GM18505 (cell line): ENCODE measurements around the gene MYPN.

Experiments used
- ATAC-seq: cut with Tn5 transposase; IDR thresholded peaks from one replicate; pipeline ENCODE4 v1.9.1; 2021; ENCODE audit not compliant: unreplicated experiment
- POLR2A ChIP-seq: IDR thresholded peaks from 4 replicates; pipeline ENCODE4 v1.6.1; 2011; ENCODE audit warnings: borderline replicate concordance; ENCODE audit not compliant: insufficient read depth, insufficient read length; ENCODE audit errors: extremely low read depth

The MYPN gene

DNA sequence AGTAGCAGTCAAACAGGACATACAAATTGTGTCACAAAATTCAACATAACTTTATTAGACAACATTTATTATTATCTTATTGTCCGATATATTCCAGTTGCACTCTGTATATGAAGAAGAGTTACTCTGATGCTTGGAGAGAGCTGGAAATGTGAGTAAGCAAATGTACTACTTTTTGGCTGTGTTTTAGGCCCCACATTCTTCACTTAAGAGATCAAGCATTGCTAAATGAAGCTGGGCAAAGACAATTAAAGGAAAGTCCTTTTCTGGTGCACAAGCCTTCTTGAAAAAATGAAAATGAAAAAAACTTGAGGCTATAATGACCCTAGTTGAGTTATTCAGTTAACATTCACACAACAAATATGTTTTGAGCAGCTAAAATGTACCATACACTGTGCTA, 26.1 kb downstream of the MYPN start:
- ATAC-seq = no peak
- no peak for TF ChIP-seq POLR2A

DNA sequence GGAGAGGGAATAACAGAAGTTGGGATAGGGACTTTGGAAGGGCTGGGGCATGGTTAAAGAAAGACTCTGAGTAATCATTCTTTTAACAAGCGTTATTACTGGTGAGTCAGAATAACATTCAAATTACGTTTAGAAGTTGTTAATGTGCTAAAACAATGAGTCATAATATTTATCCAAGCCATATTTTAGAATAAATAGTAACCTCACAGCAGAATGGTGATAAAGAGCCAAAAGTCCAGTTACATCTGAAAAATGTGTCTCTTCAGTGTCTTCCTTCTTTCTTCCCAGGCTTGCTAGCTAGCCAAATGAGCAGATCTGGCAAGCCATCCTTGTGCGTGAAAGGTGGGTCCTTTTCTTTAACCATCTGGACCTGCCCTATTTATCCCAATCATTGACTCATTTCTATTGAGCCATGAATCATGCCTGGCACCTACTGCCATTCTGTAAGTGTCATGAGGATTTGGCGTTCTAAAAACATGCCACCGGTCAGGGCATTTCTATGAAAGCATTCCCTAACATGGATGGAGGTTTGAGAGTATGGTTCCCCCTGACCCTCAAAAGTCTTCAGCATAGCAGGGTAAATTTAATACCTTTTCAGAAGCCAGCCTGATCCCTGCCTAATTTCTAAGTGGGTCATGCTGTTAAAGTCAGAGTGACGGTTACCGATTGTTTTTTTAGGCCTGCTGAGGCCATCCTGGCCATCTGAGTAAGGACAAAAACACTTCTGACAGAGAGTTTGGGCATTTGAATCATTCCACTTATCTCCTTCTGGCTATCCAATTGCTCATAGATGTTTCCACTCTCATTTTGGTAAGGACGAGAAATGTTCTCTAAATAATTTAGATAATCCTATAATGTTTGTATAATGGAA, 26.9 kb downstream of the MYPN start:
- no peak for TF ChIP-seq POLR2A
- ATAC-seq = no peak

DNA sequence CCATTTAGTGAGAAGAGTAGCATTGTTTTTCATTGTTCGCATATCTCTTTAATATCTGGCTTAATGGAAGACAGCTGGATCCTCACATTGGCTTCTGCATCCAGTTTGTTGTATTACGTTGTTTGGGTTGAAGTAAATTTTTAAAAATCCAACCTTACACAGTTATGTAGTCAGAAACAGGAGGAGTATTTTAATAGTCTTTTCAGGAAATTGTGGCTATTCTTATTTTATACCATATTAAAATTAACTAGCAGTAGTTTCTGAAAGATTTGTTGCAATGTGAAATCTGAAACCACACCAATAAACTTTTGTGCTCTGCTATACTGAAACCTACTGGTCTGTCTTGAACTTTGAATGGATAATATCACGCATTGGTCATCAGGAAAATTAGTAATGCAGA, 27.9 kb downstream of the MYPN start:
- no peak for ATAC-seq
- TF ChIP-seq POLR2A = no peak

DNA sequence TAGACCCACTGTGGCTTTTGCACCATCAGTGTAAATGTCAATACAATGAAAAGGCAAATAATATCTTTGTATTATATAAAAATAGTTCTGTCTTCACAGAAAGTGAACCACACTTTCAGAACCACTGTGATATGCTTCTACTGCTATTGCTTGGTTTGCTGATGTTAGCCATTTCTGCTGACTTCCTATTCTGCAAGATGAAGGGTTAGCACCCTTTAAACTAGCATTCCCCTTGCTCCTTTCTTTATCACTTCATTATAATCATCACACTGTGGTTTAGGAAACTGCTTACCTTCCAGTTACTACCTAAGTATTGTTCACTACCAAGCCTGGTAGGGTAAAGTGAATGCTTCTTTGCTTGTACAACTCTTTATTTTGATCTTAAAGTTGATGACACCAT, 29.2 kb downstream of the MYPN start:
- no peak for ATAC-seq
- no peak for TF ChIP-seq POLR2A

DNA sequence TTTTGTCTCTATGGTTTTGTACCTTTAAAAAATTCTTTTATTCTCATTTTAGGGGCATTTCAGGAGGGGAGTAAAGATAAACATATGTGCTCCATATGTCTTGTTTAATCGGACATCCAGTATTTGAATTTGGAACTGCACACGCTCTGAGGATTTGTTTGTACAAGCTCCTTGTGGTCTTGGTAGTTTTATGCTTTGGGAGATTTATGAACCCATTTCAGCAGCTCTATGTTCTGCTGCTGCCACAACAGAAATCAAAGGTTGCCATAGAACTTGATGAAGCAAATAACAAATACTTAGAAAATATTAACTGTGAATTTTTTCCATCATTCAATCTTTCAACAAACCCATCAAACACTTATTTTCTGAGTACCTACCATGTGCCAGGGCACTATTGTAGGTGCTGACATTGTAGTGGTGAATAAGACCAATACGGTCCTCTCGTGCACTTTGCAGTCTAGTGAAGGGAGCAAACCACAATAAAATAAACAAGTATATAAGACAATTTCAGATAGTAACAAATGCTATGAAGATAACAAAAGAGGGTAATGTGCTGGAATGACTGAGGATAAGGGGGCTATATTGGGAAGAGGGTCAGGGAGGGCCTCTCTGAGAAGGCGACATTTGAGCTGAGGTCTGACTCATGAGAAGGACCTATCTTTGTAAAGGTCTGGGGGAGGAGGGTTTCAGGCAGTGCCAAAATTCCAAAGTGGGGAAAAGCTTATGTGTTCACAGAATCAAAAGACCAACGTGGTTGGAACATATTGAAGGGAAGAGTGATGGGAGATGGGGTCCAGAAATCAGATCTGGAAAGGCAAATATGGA, 30.4 kb downstream of the MYPN start:
- no peak for TF ChIP-seq POLR2A
- no peak for ATAC-seq

DNA sequence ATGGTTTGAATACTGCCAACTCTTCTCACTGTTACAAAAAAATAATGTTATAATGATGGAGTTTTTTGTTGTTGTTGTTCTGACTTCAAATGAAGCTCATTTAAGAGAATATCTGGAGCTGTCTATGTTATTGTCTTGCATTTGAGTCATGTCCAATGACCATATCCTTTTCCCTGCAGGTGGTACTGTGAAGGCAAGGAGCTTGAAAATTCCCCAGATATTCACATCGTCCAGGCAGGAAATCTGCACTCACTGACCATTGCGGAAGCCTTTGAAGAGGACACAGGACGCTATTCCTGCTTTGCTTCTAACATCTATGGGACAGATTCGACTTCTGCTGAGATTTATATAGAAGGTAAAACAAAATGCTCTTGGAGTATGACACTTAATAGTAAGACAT, 33.5 kb downstream of the MYPN start:
- ATAC-seq = no peak
- no peak for TF ChIP-seq POLR2A

DNA sequence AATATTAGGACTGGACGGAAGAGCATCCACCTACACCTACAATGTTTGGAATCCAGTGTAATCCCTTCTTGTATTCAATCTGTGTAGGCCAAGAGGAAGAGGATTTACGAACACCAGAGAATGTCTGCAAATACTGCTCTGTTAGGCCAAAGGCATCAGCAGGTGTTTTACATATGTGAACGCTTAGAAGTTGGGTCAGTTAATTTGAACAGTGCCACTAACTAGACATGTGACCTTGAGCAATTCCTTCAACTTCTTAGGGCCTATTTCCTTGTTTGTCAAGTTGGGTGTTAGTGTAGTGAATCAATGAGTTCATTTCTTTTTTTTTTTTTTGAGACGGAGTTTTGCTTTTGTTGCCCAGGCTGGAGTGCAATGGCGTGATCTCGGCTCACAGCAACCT, 35.4 kb downstream of the MYPN start:
- ATAC-seq = no peak
- TF ChIP-seq POLR2A = no peak

DNA sequence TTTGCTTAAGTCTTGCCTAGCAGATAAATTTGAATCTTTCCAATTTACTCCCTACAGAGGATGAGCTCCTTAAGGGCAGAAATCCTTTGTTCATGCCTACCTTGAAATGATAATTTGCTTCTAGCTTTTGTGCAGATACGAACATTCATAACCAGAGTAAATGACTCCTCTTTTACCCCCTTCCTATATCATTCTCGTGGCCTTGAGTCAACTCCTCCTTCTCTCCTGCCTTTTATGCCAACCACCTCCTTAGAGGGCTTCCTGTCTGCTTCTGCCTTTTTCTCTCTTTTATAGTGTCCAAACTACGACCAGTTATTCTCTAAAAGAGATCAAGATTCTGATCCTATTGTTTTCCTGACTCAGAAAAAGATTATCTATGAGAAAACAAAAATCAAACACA, 36.4 kb downstream of the MYPN start:
- no peak for TF ChIP-seq POLR2A
- ATAC-seq = no peak

DNA sequence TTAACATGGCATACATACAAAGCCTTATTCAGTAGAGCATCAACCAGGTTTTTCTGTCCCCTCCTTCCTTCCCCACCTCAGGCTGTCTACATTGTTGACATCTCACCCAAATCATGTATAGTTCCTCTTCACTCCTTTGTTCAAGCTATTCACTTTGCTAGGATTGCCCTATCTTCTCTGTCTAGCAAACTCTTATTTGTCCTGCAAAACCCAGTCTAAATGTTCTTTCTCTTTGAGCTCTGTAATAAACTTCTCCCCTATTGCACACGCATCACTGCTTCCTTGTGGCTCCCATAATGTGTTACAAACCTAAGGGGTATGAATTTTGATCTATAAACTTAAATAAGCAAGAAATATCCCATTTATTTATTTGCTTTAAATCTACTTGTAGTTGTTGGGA, 36.8 kb downstream of the MYPN start:
- no peak for TF ChIP-seq POLR2A
- ATAC-seq = no peak

DNA sequence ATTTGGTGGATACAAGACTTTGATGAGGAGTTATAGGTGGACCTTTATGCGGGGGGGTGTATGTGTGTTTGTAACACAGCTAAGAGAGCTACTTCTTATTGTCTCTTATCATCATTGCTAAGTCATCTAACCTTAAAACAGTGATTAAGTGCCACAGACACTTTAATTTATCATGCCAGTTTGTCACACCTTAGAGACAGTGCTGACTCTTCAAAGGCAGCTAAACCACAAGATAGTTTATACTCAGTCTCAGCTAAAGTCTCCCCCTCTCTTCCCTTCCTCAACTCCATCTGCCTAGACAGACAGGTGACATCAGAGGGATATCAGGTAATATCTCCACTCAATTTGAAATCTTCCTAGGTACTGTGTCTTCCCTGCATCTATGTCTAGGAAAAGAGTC, 42.2 kb downstream of the MYPN start:
- TF ChIP-seq POLR2A = no peak
- no peak for ATAC-seq

DNA sequence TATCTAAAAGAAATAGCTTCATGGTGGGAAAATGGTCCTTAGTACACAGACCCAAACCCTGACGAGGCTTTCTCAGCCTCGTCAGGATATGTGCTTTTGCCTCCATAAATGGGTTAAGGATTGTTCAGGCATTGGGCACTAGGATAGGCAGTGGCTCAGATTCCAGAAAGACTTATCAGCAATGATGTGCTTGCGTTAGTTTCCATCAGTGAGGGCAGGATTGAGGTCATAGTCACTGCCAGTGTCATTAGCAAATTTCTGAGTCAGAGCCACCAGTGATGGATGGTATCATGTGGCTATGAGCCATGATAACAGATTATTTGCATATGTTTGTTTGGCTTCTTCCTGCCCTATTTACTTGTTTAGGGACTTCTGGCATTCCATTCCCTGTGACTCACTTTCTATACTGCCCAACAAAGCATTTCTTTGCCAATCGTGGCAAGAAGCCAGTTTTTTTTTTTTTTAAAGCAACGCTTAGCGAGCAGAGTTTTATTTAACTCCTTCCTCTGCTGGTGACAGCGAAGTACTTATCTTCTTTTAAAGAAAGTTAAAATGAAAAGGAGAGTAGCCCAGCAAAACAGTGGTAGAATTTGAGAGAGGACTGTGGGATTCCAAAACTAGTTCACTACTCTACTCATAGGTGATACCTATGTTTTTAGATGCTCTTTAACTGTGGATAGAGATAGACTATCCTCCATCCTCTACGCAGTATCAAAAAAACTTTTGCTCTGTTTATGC, 44.4 kb downstream of the MYPN start:
- TF ChIP-seq POLR2A = no peak
- ATAC-seq = peak; percentile 38

DNA sequence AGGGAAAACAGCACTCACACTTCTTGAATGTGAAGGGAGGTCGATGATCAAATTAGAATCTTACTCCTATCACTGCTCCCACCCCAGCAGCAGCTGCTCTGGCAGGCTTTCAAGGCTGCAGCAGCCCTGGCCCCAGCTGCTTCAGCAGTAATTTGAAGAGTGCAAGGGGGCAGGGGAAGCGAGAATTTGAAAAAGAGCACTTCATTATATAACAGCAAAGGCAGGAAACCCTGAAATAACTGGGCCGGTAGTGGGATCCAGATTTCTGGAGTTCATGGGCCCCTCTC, 44.9 kb downstream of the MYPN start:
- ATAC-seq = peak; percentile 51
- no peak for TF ChIP-seq POLR2A

DNA sequence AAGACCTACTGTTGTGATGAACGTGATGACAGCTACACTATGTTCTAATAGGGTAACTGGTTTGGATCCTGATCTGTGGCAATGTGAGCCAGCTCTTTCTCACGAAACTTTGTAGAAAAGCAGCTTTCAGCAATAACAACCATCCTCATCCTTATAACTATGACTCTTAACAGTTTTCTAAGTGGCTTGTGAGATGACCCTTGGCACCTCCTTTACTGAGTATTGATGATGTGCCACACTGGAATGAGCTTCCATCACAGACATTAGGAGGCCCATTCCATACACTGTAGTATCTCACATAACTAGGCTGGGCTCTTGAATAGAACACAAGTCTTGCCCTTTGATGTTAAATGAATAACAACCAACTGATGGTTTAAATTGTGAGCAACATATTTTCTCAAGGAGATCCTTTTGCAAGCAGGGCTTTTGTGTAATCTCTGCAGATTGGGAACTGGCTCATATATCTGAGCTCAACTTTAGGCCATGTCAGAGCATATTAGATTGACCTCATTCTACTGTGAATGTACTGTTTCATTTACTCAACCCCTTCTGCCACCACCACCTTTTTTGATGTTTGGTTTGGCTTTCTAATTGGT, 46.4 kb downstream of the MYPN start:
- no peak for TF ChIP-seq POLR2A
- no peak for ATAC-seq
